DMS153 treated with DMSO at 0.1 percent for 48 hours (cell line): ENCODE measurements around the gene SERTAD1.

Source experiments
- DNase-seq: peaks from one replicate; lab custom pipeline; 2025; ENCODE audit not compliant: unreplicated experiment; lab: John Stamatoyannopoulos, UW

The SERTAD1 gene

GRCh38 chr19:40380199-40381037 is 45.4 kb downstream of the SERTAD1 start:
- DNase-seq: no peak

GRCh38 chr19:40379446-40380198 is 46.2 kb downstream of the SERTAD1 start:
- no peak for DNase-seq

- DNase-seq: no peak
Measured at GRCh38 chr19:40378509-40378908, 47.3 kb downstream of the SERTAD1 start.

- no peak for DNase-seq
Measured at GRCh38 chr19:40377876-40378385, 47.9 kb downstream of the SERTAD1 start.

GRCh38 chr19:40376286-40376862 is 49.4 kb downstream of the SERTAD1 start:
- DNase-seq: no peak

GRCh38 chr19:40374084-40374483 is 51.7 kb downstream of the SERTAD1 start:
- DNase-seq: no peak

GRCh38 chr19:40371802-40372122 is 54.0 kb downstream of the SERTAD1 start:
- no peak for DNase-seq
